ENCODE results near the gene SLC8A1.

Gene SLC8A1

GRCh38 chr2:40249577-40249976 is 202.3 kb downstream of the SLC8A1 start:
- Histone ChIP-seq H3K4me1 (ENCODE audit: control insufficient read depth in 5 of 5, insufficient read depth in 5 of 5, low read length in 5 of 5) (peaks cover 0 to 4% (median 4%) of the 10 kb centered on the region in 5 donors), H3K9ac (ENCODE audit: low read length in 5 of 5) (no peak overlapping the region), H3K27ac (ENCODE audit: low read depth, low read length) (no peak overlapping the region)

DNA sequence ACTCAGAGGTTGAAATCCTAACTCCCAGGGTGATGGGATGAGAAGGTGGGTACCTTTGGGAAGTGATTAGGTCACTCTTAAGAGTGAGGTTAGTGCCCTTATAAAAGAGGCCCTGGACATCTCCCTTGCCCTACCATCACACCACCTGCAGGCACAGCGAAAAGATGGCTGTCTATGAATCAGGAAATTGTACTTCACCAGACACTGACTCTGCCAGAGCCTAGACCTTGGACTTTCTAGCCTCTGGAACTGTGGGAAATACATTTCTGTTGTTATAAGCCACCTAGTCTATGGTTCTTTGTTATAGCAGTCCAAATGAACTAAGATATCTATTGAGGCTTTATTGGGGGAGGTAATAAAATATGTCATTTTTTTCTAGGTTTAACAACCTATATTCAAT is 203.6 kb downstream of the SLC8A1 start:
- peaks cover 0 to 13% (median 8%) of the 10 kb centered on the region in 5 donors for H3K4me1 ChIP-seq (ENCODE audit: control insufficient read depth in 5 of 5, insufficient read depth in 5 of 5, low read length in 5 of 5)
- no peaks in the 10 kb centered on the region for H3K27me3 ChIP-seq (ENCODE audit: control insufficient read depth in 5 of 5, insufficient read depth in 4 of 5, low read length in 5 of 5)
- H3K9ac ChIP-seq (ENCODE audit: low read length in 5 of 5), result no peak overlapping the region
- no peaks in the 10 kb centered on the region for H3K36me3 ChIP-seq (ENCODE audit: control insufficient read depth in 5 of 5, insufficient read depth in 5 of 5, low read length in 5 of 5)
- H3K27ac ChIP-seq (ENCODE audit: low read depth, low read length), result no peak overlapping the region
- H3K9me3 ChIP-seq (ENCODE audit: control insufficient read depth in 5 of 5, low read length in 5 of 5), result no peaks in the 10 kb centered on the region
- no peak overlapping the region for H3K4me3 ChIP-seq (ENCODE audit: low read depth in 1 of 5, low read length in 5 of 5)

More at GRCh38 chr2:40249577-40249976, 202.3 kb downstream of the SLC8A1 start:
- H3K27me3 ChIP-seq (ENCODE audit: control insufficient read depth in 5 of 5, insufficient read depth in 4 of 5, low read length in 5 of 5), result no peaks in the 10 kb centered on the region
- H3K36me3 ChIP-seq (ENCODE audit: control insufficient read depth in 5 of 5, insufficient read depth in 5 of 5, low read length in 5 of 5), result no peaks in the 10 kb centered on the region
- H3K4me3 ChIP-seq (ENCODE audit: low read depth in 1 of 5, low read length in 5 of 5), result no peak overlapping the region
- no peaks in the 10 kb centered on the region for H3K9me3 ChIP-seq (ENCODE audit: control insufficient read depth in 5 of 5, low read length in 5 of 5)

- Histone ChIP-seq H3K9ac (ENCODE audit: low read length in 5 of 5) (no peak overlapping the region), H3K36me3 (ENCODE audit: control insufficient read depth in 5 of 5, insufficient read depth in 5 of 5, low read length in 5 of 5) (no peaks in the 10 kb centered on the region), H3K27ac (ENCODE audit: low read depth, low read length) (no peak overlapping the region), H3K9me3 (ENCODE audit: control insufficient read depth in 5 of 5, low read length in 5 of 5) (no peaks in the 10 kb centered on the region), H3K4me3 (ENCODE audit: low read depth in 1 of 5, low read length in 5 of 5) (no peak overlapping the region), H3K27me3 (ENCODE audit: control insufficient read depth in 5 of 5, insufficient read depth in 4 of 5, low read length in 5 of 5) (no peaks in the 10 kb centered on the region), H3K4me1 (ENCODE audit: control insufficient read depth in 5 of 5, insufficient read depth in 5 of 5, low read length in 5 of 5) (peaks cover 0 to 22% (median 19%) of the 10 kb centered on the region in 5 donors)
These were observed 207.2 kb downstream of the SLC8A1 start for GRCh38 chr2:40244675-40245074.

DNA sequence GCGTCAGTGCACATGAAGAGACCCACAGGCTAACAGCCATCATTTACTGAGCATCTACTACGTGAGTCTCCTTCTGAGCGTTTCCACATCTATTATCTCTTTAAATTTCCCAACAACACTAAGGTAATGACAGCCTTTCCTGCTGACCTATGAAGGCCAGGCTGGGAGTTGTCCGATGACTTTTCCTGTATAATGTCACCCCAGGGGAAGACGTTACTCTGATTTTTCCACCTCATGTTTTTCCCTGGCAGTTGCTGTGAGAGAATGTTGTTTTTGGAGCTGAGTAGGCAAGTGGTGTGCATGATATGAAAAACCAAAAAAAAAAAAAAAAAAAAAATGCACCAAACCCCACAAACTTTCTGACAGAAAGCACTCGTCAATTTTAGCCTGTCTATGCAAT is 207.6 kb downstream of the SLC8A1 start:
- Histone ChIP-seq H3K27me3 (ENCODE audit: control insufficient read depth in 5 of 5, insufficient read depth in 4 of 5, low read length in 5 of 5) (no peaks in the 10 kb centered on the region), H3K9ac (ENCODE audit: low read length in 5 of 5) (no peak overlapping the region), H3K9me3 (ENCODE audit: control insufficient read depth in 5 of 5, low read length in 5 of 5) (no peaks in the 10 kb centered on the region), H3K4me1 (ENCODE audit: control insufficient read depth in 5 of 5, insufficient read depth in 5 of 5, low read length in 5 of 5) (peaks cover 0 to 27% (median 23%) of the 10 kb centered on the region in 5 donors), H3K36me3 (ENCODE audit: control insufficient read depth in 5 of 5, insufficient read depth in 5 of 5, low read length in 5 of 5) (no peaks in the 10 kb centered on the region), H3K4me3 (ENCODE audit: low read depth in 1 of 5, low read length in 5 of 5) (no peak overlapping the region), H3K27ac (ENCODE audit: low read depth, low read length) (no peak overlapping the region)

DNA sequence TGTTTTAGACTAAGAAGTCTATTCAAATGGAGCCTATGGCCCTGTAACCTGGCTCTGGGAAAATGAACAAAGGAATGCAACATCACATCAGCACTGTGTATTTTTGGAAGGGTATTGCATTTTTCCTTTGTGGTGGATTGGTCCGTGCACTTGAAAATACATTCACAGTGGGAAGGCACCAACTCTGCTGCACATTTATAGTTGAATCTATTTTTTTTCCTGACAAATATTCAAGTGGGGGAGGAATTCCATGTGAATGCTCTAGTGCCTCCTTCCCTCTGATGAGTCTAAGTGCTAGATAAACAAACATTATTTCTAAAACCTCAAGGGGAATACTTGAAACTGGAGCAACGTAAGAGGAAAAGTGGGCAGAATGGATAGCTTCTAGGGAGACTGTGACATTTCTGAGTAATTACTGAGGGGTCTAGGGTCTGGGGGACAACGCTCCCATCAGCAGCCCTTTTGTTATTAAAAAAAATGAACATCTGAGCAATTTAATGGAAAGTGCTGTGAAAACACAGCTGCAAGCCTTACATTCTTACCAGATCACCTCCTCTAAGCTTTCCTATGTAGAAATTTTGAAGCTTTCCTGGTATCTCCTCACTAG is 208.2 kb downstream of the SLC8A1 start:
- Histone ChIP-seq H3K27ac (ENCODE audit: low read depth, low read length) (no peak overlapping the region), H3K9me3 (ENCODE audit: control insufficient read depth in 5 of 5, low read length in 5 of 5) (no peaks in the 10 kb centered on the region)

DNA sequence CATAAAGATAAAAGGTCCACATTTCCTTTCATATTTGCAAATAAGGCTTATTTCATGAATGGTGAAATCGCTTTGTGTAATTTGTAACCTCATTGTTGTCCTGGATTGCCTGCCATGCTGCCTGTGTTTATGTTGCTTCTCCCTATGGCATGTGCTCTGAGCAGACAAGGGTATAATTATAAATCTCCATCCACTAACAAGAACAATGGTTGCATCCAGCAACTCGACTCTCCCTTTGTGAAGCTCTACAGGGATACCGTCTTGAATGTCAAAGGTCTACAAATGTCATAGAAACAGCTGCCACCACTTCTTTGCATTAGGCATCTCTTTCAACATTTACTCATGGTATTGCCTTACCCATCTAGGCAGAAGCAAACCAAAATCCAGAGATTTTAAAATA is 209.6 kb downstream of the SLC8A1 start:
- Histone ChIP-seq H3K27me3 (ENCODE audit: control insufficient read depth in 5 of 5, insufficient read depth in 4 of 5, low read length in 5 of 5) (no peaks in the 10 kb centered on the region), H3K27ac (ENCODE audit: low read depth, low read length) (no peak overlapping the region), H3K4me1 (ENCODE audit: control insufficient read depth in 5 of 5, insufficient read depth in 5 of 5, low read length in 5 of 5) (peaks cover 0 to 28% (median 23%) of the 10 kb centered on the region in 5 donors), H3K9ac (ENCODE audit: low read length in 5 of 5) (no peak overlapping the region), H3K4me3 (ENCODE audit: low read depth in 1 of 5, low read length in 5 of 5) (no peak overlapping the region), H3K36me3 (ENCODE audit: control insufficient read depth in 5 of 5, insufficient read depth in 5 of 5, low read length in 5 of 5) (no peaks in the 10 kb centered on the region), H3K9me3 (ENCODE audit: control insufficient read depth in 5 of 5, low read length in 5 of 5) (no peaks in the 10 kb centered on the region)

More for the DNA sequence above, 208.2 kb downstream of the SLC8A1 start:
- Histone ChIP-seq H3K4me3 (ENCODE audit: low read depth in 1 of 5, low read length in 5 of 5) (no peak overlapping the region), H3K36me3 (ENCODE audit: control insufficient read depth in 5 of 5, insufficient read depth in 5 of 5, low read length in 5 of 5) (no peaks in the 10 kb centered on the region), H3K4me1 (ENCODE audit: control insufficient read depth in 5 of 5, insufficient read depth in 5 of 5, low read length in 5 of 5) (peaks cover 0 to 28% (median 23%) of the 10 kb centered on the region in 5 donors), H3K27me3 (ENCODE audit: control insufficient read depth in 5 of 5, insufficient read depth in 4 of 5, low read length in 5 of 5) (no peaks in the 10 kb centered on the region), H3K9ac (ENCODE audit: low read length in 5 of 5) (no peak overlapping the region)

DNA sequence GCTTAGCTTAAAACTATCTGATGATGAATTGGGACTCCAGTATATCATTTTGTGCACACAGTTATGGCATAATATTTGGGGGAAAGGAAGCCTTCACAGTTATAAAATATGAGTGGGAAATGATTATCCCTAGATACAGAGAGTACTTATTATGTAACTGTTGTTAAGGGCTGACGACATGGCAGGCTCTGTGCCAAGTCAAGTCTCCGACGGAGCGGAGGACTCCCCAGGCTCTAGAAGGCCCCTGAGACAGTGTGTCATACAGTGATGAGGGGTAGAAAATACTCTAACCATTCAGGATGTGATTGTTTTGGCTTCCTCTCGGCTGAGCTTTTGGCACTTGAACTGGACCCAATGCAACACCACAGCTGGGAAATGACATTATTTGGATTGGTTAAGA is 211.8 kb downstream of the SLC8A1 start:
- no peaks in the 10 kb centered on the region for H3K36me3 ChIP-seq (ENCODE audit: control insufficient read depth in 5 of 5, insufficient read depth in 5 of 5, low read length in 5 of 5)
- no peaks in the 10 kb centered on the region for H3K9me3 ChIP-seq (ENCODE audit: control insufficient read depth in 5 of 5, low read length in 5 of 5)
- no peak overlapping the region for H3K9ac ChIP-seq (ENCODE audit: low read length in 5 of 5)
- no peak overlapping the region for H3K4me3 ChIP-seq (ENCODE audit: low read depth in 1 of 5, low read length in 5 of 5)
- H3K27me3 ChIP-seq (ENCODE audit: control insufficient read depth in 5 of 5, insufficient read depth in 4 of 5, low read length in 5 of 5), result no peaks in the 10 kb centered on the region
- H3K4me1 ChIP-seq (ENCODE audit: control insufficient read depth in 5 of 5, insufficient read depth in 5 of 5, low read length in 5 of 5), result peaks cover 0 to 28% (median 23%) of the 10 kb centered on the region in 5 donors
- peak overlapping the region; percentile 66 for H3K27ac ChIP-seq (ENCODE audit: low read depth, low read length)

GRCh38 chr2:40230707-40231432 is 221.0 kb downstream of the SLC8A1 start:
- Histone ChIP-seq H3K4me1 (ENCODE audit: control insufficient read depth in 5 of 5, insufficient read depth in 5 of 5, low read length in 5 of 5) (no peaks in the 10 kb centered on the region), H3K36me3 (ENCODE audit: control insufficient read depth in 5 of 5, insufficient read depth in 5 of 5, low read length in 5 of 5) (no peaks in the 10 kb centered on the region), H3K4me3 (ENCODE audit: low read depth in 1 of 5, low read length in 5 of 5) (no peak overlapping the region), H3K27me3 (ENCODE audit: control insufficient read depth in 5 of 5, insufficient read depth in 4 of 5, low read length in 5 of 5) (no peaks in the 10 kb centered on the region), H3K9me3 (ENCODE audit: control insufficient read depth in 5 of 5, low read length in 5 of 5) (no peaks in the 10 kb centered on the region), H3K27ac (ENCODE audit: low read depth, low read length) (no peak overlapping the region), H3K9ac (ENCODE audit: low read length in 5 of 5) (no peak overlapping the region)

GRCh38 chr2:40230186-40230585 is 221.7 kb downstream of the SLC8A1 start:
- no peaks in the 10 kb centered on the region for H3K27me3 ChIP-seq (ENCODE audit: control insufficient read depth in 5 of 5, insufficient read depth in 4 of 5, low read length in 5 of 5)
- no peak overlapping the region for H3K27ac ChIP-seq (ENCODE audit: low read depth, low read length)
- no peaks in the 10 kb centered on the region for H3K36me3 ChIP-seq (ENCODE audit: control insufficient read depth in 5 of 5, insufficient read depth in 5 of 5, low read length in 5 of 5)
- H3K9ac ChIP-seq (ENCODE audit: low read length in 5 of 5), result no peak overlapping the region
- H3K4me1 ChIP-seq (ENCODE audit: control insufficient read depth in 5 of 5, insufficient read depth in 5 of 5, low read length in 5 of 5), result no peaks in the 10 kb centered on the region
- no peak overlapping the region for H3K4me3 ChIP-seq (ENCODE audit: low read depth in 1 of 5, low read length in 5 of 5)
- no peaks in the 10 kb centered on the region for H3K9me3 ChIP-seq (ENCODE audit: control insufficient read depth in 5 of 5, low read length in 5 of 5)

GRCh38 chr2:40228310-40228709 is 223.6 kb downstream of the SLC8A1 start:
- Histone ChIP-seq H3K27me3 (ENCODE audit: control insufficient read depth in 5 of 5, insufficient read depth in 4 of 5, low read length in 5 of 5) (no peaks in the 10 kb centered on the region), H3K27ac (ENCODE audit: low read depth, low read length) (no peak overlapping the region), H3K9me3 (ENCODE audit: control insufficient read depth in 5 of 5, low read length in 5 of 5) (no peaks in the 10 kb centered on the region), H3K4me1 (ENCODE audit: control insufficient read depth in 5 of 5, insufficient read depth in 5 of 5, low read length in 5 of 5) (no peaks in the 10 kb centered on the region), H3K4me3 (ENCODE audit: low read depth in 1 of 5, low read length in 5 of 5) (no peak overlapping the region), H3K36me3 (ENCODE audit: control insufficient read depth in 5 of 5, insufficient read depth in 5 of 5, low read length in 5 of 5) (no peaks in the 10 kb centered on the region), H3K9ac (ENCODE audit: low read length in 5 of 5) (no peak overlapping the region)
